Measurements from ENCODE around the gene CCDC71L. TPM values are rescaled to one million over a fixed set of nuclear protein-coding genes. Genes with fewer than 3 reads are reported as not detected.

The CCDC71L gene
- total RNA-seq, 1 donor from 2014 or later = 38.9 TPM

DNA sequence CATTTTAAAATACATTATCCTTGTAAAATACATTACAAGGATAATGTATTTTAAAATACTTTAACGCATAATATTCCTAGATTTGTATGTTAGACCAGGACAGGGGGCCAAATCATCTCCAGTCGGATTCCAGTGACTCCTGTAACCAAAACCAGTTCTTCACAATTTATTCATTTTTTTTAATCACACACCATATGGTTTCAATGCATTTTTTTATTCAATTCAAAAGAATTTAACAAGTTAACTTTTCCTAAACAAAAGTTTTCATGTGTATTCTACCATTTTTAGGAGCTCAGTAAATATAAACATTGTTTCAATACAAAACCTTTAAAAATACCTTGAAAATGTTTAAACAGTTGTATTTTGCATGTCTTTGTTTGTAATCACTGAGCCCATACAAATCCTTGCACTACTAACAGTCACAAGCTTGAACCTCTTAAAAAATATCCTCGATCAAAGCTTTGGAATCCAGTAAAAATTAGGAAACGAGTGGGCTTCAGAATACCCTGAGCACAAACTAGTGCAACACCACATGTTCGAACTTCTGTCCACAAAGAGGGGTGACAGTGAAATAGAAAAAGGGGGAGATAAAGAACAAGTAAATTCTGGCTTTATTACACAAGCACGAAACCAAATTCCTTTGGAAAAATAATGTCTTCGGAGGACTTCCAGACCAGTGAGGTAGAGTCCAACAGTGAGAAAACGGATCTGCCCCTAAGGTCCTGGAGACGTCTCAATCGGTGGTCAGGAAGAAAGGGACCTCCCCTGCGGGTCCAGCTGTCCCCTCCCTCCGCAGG is 1.6 kb downstream of the CCDC71L start:
- TF ChIP-seq, protein P1, sequence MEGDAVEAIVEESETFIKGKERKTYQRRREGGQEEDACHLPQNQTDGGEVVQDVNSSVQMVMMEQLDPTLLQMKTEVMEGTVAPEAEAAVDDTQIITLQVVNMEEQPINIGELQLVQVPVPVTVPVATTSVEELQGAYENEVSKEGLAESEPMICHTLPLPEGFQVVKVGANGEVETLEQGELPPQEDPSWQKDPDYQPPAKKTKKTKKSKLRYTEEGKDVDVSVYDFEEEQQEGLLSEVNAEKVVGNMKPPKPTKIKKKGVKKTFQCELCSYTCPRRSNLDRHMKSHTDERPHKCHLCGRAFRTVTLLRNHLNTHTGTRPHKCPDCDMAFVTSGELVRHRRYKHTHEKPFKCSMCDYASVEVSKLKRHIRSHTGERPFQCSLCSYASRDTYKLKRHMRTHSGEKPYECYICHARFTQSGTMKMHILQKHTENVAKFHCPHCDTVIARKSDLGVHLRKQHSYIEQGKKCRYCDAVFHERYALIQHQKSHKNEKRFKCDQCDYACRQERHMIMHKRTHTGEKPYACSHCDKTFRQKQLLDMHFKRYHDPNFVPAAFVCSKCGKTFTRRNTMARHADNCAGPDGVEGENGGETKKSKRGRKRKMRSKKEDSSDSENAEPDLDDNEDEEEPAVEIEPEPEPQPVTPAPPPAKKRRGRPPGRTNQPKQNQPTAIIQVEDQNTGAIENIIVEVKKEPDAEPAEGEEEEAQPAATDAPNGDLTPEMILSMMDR (IDR thresholded peaks at IDR 0.05; ENCODE audit: partially characterized antibody, unreplicated experiment) = no peak
- Mint-ChIP-seq H3K27me3 (ENCODE audit: unreplicated experiment) (peaks cover 11% of the 10 kb centered on the region), H3K36me3 (ENCODE audit: unreplicated experiment) (no peaks in the 10 kb centered on the region), H3K27ac (ENCODE audit: unreplicated experiment) (peak overlapping the region; percentile 89), H3K4me1 (ENCODE audit: low read depth, unreplicated experiment) (peaks cover 3% of the 10 kb centered on the region), H3K9me3 (ENCODE audit: unreplicated experiment) (peaks cover 8% of the 10 kb centered on the region), H3K4me3 (ENCODE audit: unreplicated experiment) (peak overlapping the region; percentile 91)
- DNase-seq = no peak

DNA sequence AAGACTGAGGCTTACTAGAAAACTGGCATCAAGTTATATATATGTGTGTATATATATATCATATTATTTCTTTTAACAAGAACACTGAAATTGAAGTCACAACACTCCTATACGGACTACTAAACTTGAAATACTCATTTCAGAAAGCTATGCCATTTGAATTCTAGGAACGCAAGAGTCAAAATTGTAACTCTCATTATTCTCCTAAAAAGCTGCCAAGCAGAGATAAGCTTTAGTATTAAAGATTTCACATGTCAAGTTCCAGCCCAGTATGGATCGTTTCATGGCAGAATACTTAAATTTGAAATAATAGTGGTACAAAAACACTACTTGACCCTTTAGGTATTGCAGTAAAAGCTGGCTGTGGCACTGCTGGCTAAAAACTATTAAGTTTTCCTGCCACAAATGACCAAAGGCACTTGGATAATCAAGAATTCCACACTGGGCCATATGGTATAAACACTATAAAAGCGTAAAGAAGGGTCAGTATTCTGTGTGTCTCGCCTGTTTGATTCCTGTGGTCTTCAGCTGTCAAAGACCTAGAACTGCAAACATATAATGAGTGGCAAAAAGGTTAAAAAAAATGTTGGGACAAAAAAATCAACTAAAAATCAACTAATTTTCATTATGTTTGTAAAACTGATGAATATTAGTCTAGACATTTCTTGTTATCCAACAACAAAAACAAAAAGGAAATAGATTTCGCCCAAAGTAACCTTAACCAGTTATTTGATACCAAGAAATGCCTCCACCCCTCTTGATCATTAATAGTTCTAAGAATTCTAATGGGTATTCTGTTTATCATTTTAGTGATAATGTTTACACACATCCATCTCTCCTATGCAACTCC is 2.4 kb downstream of the CCDC71L start:
- TF ChIP-seq, protein P1 (IDR thresholded peaks at IDR 0.05; ENCODE audit: partially characterized antibody, unreplicated experiment) = no peak
- H3K27ac Mint-ChIP-seq (ENCODE audit: unreplicated experiment) = peak overlapping the region; percentile 39
- peaks cover 8% of the 10 kb centered on the region for H3K9me3 Mint-ChIP-seq (ENCODE audit: unreplicated experiment)
- peaks cover 11% of the 10 kb centered on the region for H3K27me3 Mint-ChIP-seq (ENCODE audit: unreplicated experiment)
- H3K4me1 Mint-ChIP-seq (ENCODE audit: low read depth, unreplicated experiment) = peaks cover 3% of the 10 kb centered on the region
- peak overlapping the region; percentile 91 for H3K4me3 Mint-ChIP-seq (ENCODE audit: unreplicated experiment)
- no peak for DNase-seq
- H3K36me3 Mint-ChIP-seq (ENCODE audit: unreplicated experiment) = no peaks in the 10 kb centered on the region

DNA sequence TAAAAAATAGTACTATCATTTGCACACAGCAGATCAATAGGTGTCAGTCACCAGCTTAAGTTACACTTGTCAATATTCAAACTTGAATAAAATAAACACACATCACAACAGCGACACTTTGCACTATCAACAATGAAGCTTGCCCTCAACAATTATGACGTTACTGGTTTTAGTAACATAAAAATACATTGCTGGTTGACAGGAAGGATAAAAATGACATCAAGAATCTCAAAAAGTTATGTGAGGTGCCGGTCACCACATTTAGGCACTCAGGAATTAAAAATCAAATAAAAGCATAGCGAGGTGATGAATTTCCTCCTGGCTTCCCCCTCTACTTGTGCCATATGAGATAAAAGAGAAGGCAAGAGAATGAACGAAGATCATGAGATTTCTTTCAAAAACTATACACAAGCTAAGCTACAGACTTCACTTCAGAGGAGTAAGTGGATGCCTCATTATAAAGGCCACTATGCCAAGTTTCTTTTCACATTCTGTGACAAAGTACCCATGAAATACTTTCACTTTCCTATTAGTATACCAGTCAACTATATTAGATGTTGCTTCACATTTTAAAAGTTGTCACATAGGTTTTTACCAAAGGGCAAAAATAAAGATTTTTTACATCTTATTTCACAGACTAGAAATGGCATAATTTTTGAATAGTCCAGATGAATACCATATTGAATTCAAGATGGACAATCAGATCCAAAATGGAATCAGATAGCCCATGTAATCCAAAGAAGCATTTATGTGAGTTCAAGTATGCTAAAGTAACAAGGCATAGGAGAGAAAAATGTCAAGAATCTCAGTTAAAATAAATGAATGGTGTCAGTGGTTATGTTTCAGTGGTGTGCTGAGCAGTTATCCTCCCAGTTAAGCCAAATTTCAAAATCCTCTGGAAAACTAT is 3.6 kb downstream of the CCDC71L start:
- H3K27ac Mint-ChIP-seq (ENCODE audit: unreplicated experiment) = no peak overlapping the region
- peaks cover 3% of the 10 kb centered on the region for H3K4me1 Mint-ChIP-seq (ENCODE audit: low read depth, unreplicated experiment)
- TF ChIP-seq, protein P1 (IDR thresholded peaks at IDR 0.05; ENCODE audit: partially characterized antibody, unreplicated experiment) = no peak
- peaks cover 11% of the 10 kb centered on the region for H3K27me3 Mint-ChIP-seq (ENCODE audit: unreplicated experiment)
- peak overlapping the region; percentile 61 for H3K4me3 Mint-ChIP-seq (ENCODE audit: unreplicated experiment)
- no peak for DNase-seq
- peaks cover 8% of the 10 kb centered on the region for H3K9me3 Mint-ChIP-seq (ENCODE audit: unreplicated experiment)
- no peaks in the 10 kb centered on the region for H3K36me3 Mint-ChIP-seq (ENCODE audit: unreplicated experiment)

DNA sequence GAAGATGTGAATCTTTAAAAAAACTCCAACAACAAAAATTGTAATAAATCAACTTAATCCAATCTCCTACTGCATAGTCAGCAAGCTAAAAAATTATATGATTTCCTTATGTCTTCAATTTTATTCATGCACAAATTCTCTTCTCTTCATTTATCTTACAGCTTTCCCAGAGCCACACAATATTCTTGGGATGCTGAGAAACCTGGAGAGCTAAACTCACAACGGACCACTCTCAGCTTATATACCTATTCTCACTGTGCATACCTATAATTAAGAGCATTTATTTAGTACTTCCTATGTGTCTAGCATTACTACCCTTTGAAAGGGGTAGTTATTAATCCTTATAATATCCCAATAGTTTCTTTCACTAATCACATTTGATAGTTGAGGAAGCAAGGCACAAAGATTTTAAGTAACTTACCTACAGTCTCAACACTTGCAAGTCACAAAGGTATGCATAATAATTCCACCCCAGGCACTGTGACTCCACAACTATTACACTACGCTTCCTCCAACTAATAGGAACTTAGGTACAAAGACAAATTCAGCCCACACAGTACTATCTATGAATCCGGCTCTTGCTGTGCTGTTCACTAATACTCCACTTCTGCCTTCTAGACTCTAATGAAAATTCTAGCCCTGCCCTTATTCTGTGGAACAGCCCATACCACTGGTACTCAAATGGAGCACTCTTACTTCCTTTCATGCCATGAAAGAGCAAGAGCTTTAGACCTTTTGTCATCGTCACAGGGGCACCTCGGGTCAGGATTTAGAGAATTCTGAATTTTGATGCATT is 5.1 kb downstream of the CCDC71L start:
- TF ChIP-seq, protein P1 (IDR thresholded peaks at IDR 0.05; ENCODE audit: partially characterized antibody, unreplicated experiment) = no peak
- no peak overlapping the region for H3K4me3 Mint-ChIP-seq (ENCODE audit: unreplicated experiment)
- H3K9me3 Mint-ChIP-seq (ENCODE audit: unreplicated experiment) = peaks cover 3% of the 10 kb centered on the region
- peaks cover 4% of the 10 kb centered on the region for H3K27me3 Mint-ChIP-seq (ENCODE audit: unreplicated experiment)
- no peak overlapping the region for H3K27ac Mint-ChIP-seq (ENCODE audit: unreplicated experiment)
- H3K36me3 Mint-ChIP-seq (ENCODE audit: unreplicated experiment) = no peaks in the 10 kb centered on the region
- DNase-seq = no peak
- H3K4me1 Mint-ChIP-seq (ENCODE audit: low read depth, unreplicated experiment) = peaks cover 3% of the 10 kb centered on the region

All from glutamatergic neuron (in vitro differentiated cells).